Heart left ventricle (tissue), 16 donors: ENCODE measurements around the gene TAF7. TPM values are rescaled to one million over a fixed set of nuclear protein-coding genes. Genes with fewer than 3 reads are reported as not detected.
"Not testable (repeated sequence)": the region's sequence is repeated elsewhere in the genome, so short reads cannot be mapped to it uniquely, and the experiment has no call there.

ENCODE experiments used
- ATAC-seq, 4 donors: fragments of 200-7000 bp; cut with Tn5 transposase; one replicate each; pipeline ENCODE4 v1.9.1; 2020 to 2022; ENCODE audit warnings: moderate library complexity in 4 of 4, mild to moderate bottlenecking in 3 of 4, moderate number of reproducible peaks in 1 of 4
- DNase-seq, 5 donors: peaks; one replicate each; pipeline ENCODE4 v3.0.0-alpha.2; 2020
- H3K27ac ChIP-seq, 12 donors: fragments of 200-600 bp; sonication (generic) in 4 of 12; one replicate each; pipeline versions ENCODE4 v1.5.0 to v1.8.0; 2016 to 2022; ENCODE audit warnings: mild to moderate bottlenecking in 2 of 12
- H3K27me3 ChIP-seq, 9 donors: fragments of 200-600 bp; sonication (generic) in 2 of 9; one replicate each; pipeline versions ENCODE4 v1.5.1 to v1.8.0; 2016 to 2022; ENCODE audit warnings: mild to moderate bottlenecking in 3 of 9
- H3K36me3 ChIP-seq, 9 donors: fragments of 200-600 bp; sonication (generic) in 2 of 9; one replicate each; pipeline versions ENCODE4 v1.5.0 to v1.8.0; 2018 to 2022; ENCODE audit warnings: mild to moderate bottlenecking in 2 of 9
- H3K4me1 ChIP-seq, 12 donors: fragments of 200-600 bp; sonication (generic) in 4 of 12; one replicate each; pipeline versions ENCODE4 v1.5.0 to v1.8.0; 2016 to 2022; ENCODE audit warnings: mild to moderate bottlenecking in 3 of 12
- H3K4me3 ChIP-seq, 12 donors: fragments of 200-600 bp; sonication (generic) in 4 of 12; one replicate each; pipeline versions ENCODE4 v1.5.0 to v1.8.0; 2017 to 2022; ENCODE audit warnings: mild to moderate bottlenecking in 9 of 12, moderate library complexity in 4 of 12
- H3K9me3 ChIP-seq, 12 donors: fragments of 200-600 bp; sonication (generic) in 4 of 12; one replicate each; pipeline versions ENCODE4 v1.5.0 to v1.8.0; 2016 to 2022; ENCODE audit warnings: mild to moderate bottlenecking in 1 of 12
- POLR2A ChIP-seq, 2 donors: fragments of 450-650 bp; IDR thresholded peaks; one replicate each; pipeline ENCODE4 v1.6.1; 2017; ENCODE audit warnings: antibody characterized with exemption in 2 of 2, mild to moderate bottlenecking in 2 of 2, moderate library complexity in 2 of 2
- WGBS, 4 donors: extraction: QIAGEN DNeasy Blood & Tissue Kit in 2 of 4; methylation state at CpG; one replicate each; pipeline versions ENCODE4 v1.1.5 to v1.1.7; 2013 to 2018; 5-methylcytosine and 5-hydroxymethylcytosine counted together
- intact Hi-C, 10 donors: fragments of 100-400 bp; cut with DNase I; formaldehyde crosslinking; loops; one replicate each; pipeline versions ENCODE4 v1.11.1 to v1.14.2; 2022
- polyA plus RNA-seq, 2 donors: library from polyadenylated mRNA; stranded (reverse); fragments of 200-250 nt; gene quantifications; one replicate each; pipeline ENCODE4 v1.2.3, GENCODE V29; 2013
- total RNA-seq, 9 donors: library from RNA; depleted of rRNA in 2 of 9; stranded (reverse); fragments of >200 nt in 2 of 9; fragmentation: NEBNext Ultra II Directional in 3 of 9; extraction: Animal tissue kit (Norgen Biotek cat#: 25700) in 3 of 9; gene quantifications; one replicate each; pipeline versions ENCODE4 v1.1.0 to v1.2.4, GENCODE V29; 2016 to 2023
- TF ChIP-seq, protein P1 (sequence below), 12 donors: fragments of 200-600 bp; sonication (generic) in 4 of 12; IDR thresholded peaks; one replicate each; pipeline versions ENCODE4 v1.5.0 to v1.8.0; 2018 to 2022; ENCODE audit warnings: antibody characterized with exemption in 12 of 12, mild to moderate bottlenecking in 5 of 12
- donor health status: ischemic (EF 13 %, LVEDD 7.1; RV severe dilation, severe dysfunction).
- donor health status: healthy with polysubstance abuse.
- donor health status: DM: no; HTN: yes; CAD: no.
- donor health status: DM: no; HTN: no; CAD: no.
- donor health status: ischemic (EF 25% LVEDD 6.9; RV normal size, moderate dysfunction).
- donor health status: ischemic (EF 25% LVEDD 5.7; RV mildly dilated, moderate dysfunction).
- donor health status: healthy.
- donor health status: DM: yes; HTN: yes; CAD: no.
- donor health status: ischemic (EF 35%, LVEDD 5.7; RV mildly dilated, moderate dysfunction).
- donor health status: nonischemic (EF 11% LVEDD 7.7; RV severe dilation, severe dysfunction).
- donor health status: DM: yes; HTN: yes; CAD: no.
- donor health status: PGD.
- donor health status: ischemic (EF 29% LVEDD 5.4; RV normal size, mild dysfunction).
- donor health status: nonischemic (EF 23%, LVEDD 6.1; RV moderate dilation, normal function).

The TAF7 gene
- total and polyA plus RNA-seq, 11 donors, result 47.2 to 159 (median 99.9) TPM

DNA sequence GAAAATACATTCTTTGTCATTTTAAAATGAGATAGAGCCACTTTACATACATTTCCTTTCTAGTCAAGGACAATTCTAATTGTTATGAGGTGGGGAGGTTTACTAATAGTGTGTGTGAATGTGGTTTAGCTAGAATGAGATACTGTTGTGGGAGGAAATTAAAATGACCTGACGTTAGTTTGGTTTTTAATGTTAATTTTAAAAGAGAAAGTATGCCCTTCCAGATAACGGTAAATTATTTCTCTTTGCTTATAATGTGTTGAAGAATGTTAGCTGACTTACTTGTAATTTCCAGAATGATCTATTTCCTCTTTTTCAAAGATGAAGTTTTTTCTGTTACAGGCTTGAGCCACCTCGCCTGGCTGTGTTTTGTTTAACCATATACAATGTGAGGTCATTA, 1.7 kb upstream of the TAF7 start:
- no peak overlapping the region for H3K4me3 ChIP-seq
- H3K27ac ChIP-seq, result no peak overlapping the region
- 88 to 94% (median 92%) methylated on average over 3 of the region's 3 CpGs for WGBS, 4 donors
- peaks cover 4 to 61% (median 34%) of the 10 kb centered on the region in 12 donors for H3K9me3 ChIP-seq
- no peaks in the 10 kb centered on the region for H3K27me3 ChIP-seq
- intact Hi-C loops, result loop anchor here in 4 of 10 donors (5.0 to 10.0 kb wide), 3 partner anchors 203 to 243 kb away; no protein-coding TSS in a partner anchor
- ATAC-seq (no peak), DNase-seq (no peak)
- peaks cover 0 to 21% (median 9%) of the 10 kb centered on the region in 12 donors for H3K4me1 ChIP-seq
- H3K36me3 ChIP-seq, result peaks cover 0 to 27% (median 13%) of the 10 kb centered on the region in 9 donors
- TF ChIP-seq, protein P1, sequence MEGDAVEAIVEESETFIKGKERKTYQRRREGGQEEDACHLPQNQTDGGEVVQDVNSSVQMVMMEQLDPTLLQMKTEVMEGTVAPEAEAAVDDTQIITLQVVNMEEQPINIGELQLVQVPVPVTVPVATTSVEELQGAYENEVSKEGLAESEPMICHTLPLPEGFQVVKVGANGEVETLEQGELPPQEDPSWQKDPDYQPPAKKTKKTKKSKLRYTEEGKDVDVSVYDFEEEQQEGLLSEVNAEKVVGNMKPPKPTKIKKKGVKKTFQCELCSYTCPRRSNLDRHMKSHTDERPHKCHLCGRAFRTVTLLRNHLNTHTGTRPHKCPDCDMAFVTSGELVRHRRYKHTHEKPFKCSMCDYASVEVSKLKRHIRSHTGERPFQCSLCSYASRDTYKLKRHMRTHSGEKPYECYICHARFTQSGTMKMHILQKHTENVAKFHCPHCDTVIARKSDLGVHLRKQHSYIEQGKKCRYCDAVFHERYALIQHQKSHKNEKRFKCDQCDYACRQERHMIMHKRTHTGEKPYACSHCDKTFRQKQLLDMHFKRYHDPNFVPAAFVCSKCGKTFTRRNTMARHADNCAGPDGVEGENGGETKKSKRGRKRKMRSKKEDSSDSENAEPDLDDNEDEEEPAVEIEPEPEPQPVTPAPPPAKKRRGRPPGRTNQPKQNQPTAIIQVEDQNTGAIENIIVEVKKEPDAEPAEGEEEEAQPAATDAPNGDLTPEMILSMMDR (IDR thresholded peaks at IDR 0.05), result no peak
- TF ChIP-seq POLR2A (IDR thresholded peaks at IDR 0.05), result no peak

DNA sequence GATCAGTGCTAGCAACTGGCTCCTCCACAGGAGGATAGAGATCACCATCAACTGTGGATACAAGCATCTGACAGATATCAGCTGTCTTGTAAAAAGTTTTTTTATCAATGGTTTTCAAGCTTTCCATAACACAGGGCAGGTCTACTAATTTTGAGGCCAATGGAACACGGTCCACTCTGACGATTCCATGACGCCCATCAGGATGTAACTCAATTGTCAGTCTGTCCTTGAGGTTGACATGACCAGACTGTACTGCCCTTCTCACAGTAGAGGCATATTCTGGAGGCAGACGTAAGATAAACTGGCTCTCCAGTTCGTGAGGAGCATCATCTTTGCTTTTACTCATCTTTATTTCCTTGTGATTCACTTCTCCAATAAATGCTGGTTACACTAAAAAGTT, 885 bp downstream of the TAF7 start:
- peaks cover 4 to 81% (median 57%) of the 10 kb centered on the region in 12 donors for H3K9me3 ChIP-seq
- intact Hi-C loops, result loop anchor here in 6 of 10 donors (2.0 to 10.0 kb wide), 5 partner anchors 75 to 245 kb away; partner anchors contain the start of gene PCDHB15 (in 1 of the 6)
- H3K4me1 ChIP-seq, result peaks cover 0 to 18% (median 8%) of the 10 kb centered on the region in 12 donors
- DNase-seq (no peak), ATAC-seq (no peak)
- H3K36me3 ChIP-seq, result peaks cover 0 to 46% (median 13%) of the 10 kb centered on the region in 9 donors
- peak overlapping the region; percentile 32 to 88 (median 74) for H3K4me3 ChIP-seq
- H3K27ac ChIP-seq, result peak overlapping the region in 9 of 12 donors; percentile 87 to 97 (median 93)
- no peaks in the 10 kb centered on the region for H3K27me3 ChIP-seq
- TF ChIP-seq POLR2A (IDR thresholded peaks at IDR 0.05), result no peak
- TF ChIP-seq, protein P1 (IDR thresholded peaks at IDR 0.05), result no peak
- 58 to 68% (median 60%) methylated on average over 5 of the region's 5 CpGs for WGBS, 4 donors

DNA sequence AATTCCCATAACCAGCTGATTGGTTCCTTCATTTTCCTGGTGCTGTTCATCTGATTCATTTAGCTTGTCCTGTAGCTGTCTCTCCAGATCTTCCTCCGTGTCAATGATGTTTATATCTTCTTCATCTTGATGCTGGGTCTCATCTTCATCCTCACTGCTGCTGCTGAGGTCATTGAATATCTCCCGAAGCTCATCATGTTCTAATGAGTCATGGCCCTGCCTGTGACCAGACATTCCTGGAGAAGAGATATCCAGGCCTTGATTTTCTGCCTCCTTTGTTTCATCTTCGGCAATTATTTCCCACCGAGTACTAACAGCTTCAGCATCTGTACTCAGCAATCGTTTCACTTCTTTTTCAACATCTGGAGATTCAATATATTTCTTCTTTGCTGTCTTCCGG, 1.4 kb downstream of the TAF7 start:
- Histone ChIP-seq H3K9me3 (peaks cover 4 to 86% (median 59%) of the 10 kb centered on the region in 12 donors), H3K4me3 (peak overlapping the region in 6 of 12 donors; percentile 67 to 88 (median 70)), H3K4me1 (peaks cover 0 to 18% (median 8%) of the 10 kb centered on the region in 12 donors), H3K27me3 (no peaks in the 10 kb centered on the region), H3K27ac (peak overlapping the region in 1 of 12 donors; percentile 91), H3K36me3 (peaks cover 0 to 46% (median 13%) of the 10 kb centered on the region in 9 donors)
- no peak for DNase-seq
- TF ChIP-seq, protein P1 (IDR thresholded peaks at IDR 0.05), result no peak
- TF ChIP-seq POLR2A (IDR thresholded peaks at IDR 0.05), result no peak
- WGBS, 4 donors, result 82 to 92% (median 85%) methylated on average over 6 of the region's 6 CpGs
- no peak for ATAC-seq
- intact Hi-C loops, result loop anchor here in 1 of 10 donors (10.0 kb wide), 1 partner anchor 74 kb away; the partner anchor contains the start of gene PCDHB15

DNA sequence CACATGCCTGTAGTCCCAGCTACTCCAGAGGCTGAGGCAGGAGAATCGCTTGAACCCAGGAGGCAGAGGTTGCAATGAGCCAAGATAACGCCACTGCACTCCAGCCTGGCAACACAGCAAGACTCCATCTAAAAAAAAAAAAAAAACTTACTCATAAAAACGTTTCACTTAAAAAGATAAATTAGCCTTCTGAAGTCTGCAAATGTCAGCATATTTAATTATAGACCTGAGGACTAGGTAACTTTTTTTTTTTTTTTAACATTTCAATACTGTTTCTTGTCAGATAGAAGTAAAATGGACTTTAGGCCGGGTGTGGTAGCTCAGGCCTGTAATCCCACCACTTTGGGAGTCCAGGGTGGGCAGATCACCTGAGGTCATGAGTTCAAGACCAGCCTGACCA, 3.6 kb downstream of the TAF7 start:
- intact Hi-C loops, result loop anchor here in 1 of 10 donors (10.0 kb wide), 1 partner anchor 72 kb away; the partner anchor contains the start of gene PCDHB15
- H3K4me3 ChIP-seq, ATAC-seq, H3K27me3 ChIP-seq, DNase-seq, H3K27ac ChIP-seq: not testable (repeated sequence)
- H3K9me3 ChIP-seq, result peaks cover 4 to 93% (median 75%) of the 10 kb centered on the region in 12 donors
- peaks cover 0 to 50% (median 13%) of the 10 kb centered on the region in 9 donors for H3K36me3 ChIP-seq
- 84 to 88% (median 85%) methylated on average over 4 of the region's 4 CpGs for WGBS, 4 donors
- H3K4me1 ChIP-seq, result peaks cover 0 to 18% (median 8%) of the 10 kb centered on the region in 12 donors
